ENCODE measurements around the gene GPR152.
A peak's percentile ranks its signal among the peaks of the same experiment; 100 is the strongest.
"Not testable (repeated sequence)": the region's sequence is repeated elsewhere in the genome, so short reads cannot be mapped to it uniquely, and the experiment has no call there.

Gene GPR152

GRCh38 chr11:67439321-67440228 lies 13.0 kb downstream of the GPR152 start:
- DNase-seq (ENCODE audit: low spot score) = no peak

GRCh38 chr11:67438158-67438902 lies 14.2 kb downstream of the GPR152 start:
- DNase-seq (ENCODE audit: low spot score) = no peak

GRCh38 chr11:67437809-67438157 lies 14.7 kb downstream of the GPR152 start:
- no peak for DNase-seq (ENCODE audit: low spot score)

- no peak for DNase-seq (ENCODE audit: low spot score)
Measured at GRCh38 chr11:67437082-67437808, 15.3 kb downstream of the GPR152 start, which contains the start of gene PTPRCAP. TSS of gene PTPRCAP (minus strand) at chr11:67437682. CDS start at chr11:67437619, 63 bp downstream.

GRCh38 chr11:67436459-67437081 lies 16.0 kb downstream of the GPR152 start:
- no peak for DNase-seq (ENCODE audit: low spot score)

GRCh38 chr11:67435727-67436458 lies 16.6 kb downstream of the GPR152 start:
- DNase-seq (ENCODE audit: low spot score) = no peak

- no peak for DNase-seq (ENCODE audit: low spot score)
Measured at GRCh38 chr11:67435031-67435726, 17.4 kb downstream of the GPR152 start.

- DNase-seq (ENCODE audit: low spot score) = no peak
Measured at GRCh38 chr11:67434395-67434881, 18.1 kb downstream of the GPR152 start.

- no peak for DNase-seq (ENCODE audit: low spot score)
Measured at GRCh38 chr11:67433536-67434394, 18.8 kb downstream of the GPR152 start.

- no peak for DNase-seq (ENCODE audit: low spot score)
Measured at GRCh38 chr11:67432655-67433349, 19.7 kb downstream of the GPR152 start.

GRCh38 chr11:67431346-67432249 lies 20.9 kb downstream of the GPR152 start:
- no peak for DNase-seq (ENCODE audit: low spot score)

- no peak for DNase-seq (ENCODE audit: low spot score)
Measured at GRCh38 chr11:67429722-67430121, 22.8 kb downstream of the GPR152 start.

- DNase-seq (ENCODE audit: low spot score) = no peak
Measured at GRCh38 chr11:67429038-67429668, 23.4 kb downstream of the GPR152 start.

- peak; percentile 97 for DNase-seq (ENCODE audit: low spot score)
Measured at GRCh38 chr11:67428052-67429001, 24.2 kb downstream of the GPR152 start, which contains the start of gene RPS6KB2. TSS of gene RPS6KB2 (plus strand) at chr11:67428494. CDS start at chr11:67428546, 52 bp downstream.

- not testable (repeated sequence) for DNase-seq (ENCODE audit: low spot score)
Measured at GRCh38 chr11:67427364-67427859, 25.1 kb downstream of the GPR152 start.
